Caco-2 (cell line): ENCODE data around the gene ST6GAL1. TPM values are rescaled to one million over a fixed set of nuclear protein-coding genes. Genes with fewer than 3 reads are reported as not detected.

Source experiments
- BruUV-seq: library from RNA; stranded (reverse); fragments of 400-500 nt; replicated peaks from 2 replicates; lab custom pipeline; 2021; lab: Mats Ljungman, UMichigan
- CTCF ChIA-PET: fragments of 300-600 bp; sonication (Branson Sonifier 250); formaldehyde crosslinking; loops from one replicate; lab custom pipeline; 2022; ENCODE audit warnings: antibody characterized with exemption; lab: Charles Lee
- POLR2A ChIA-PET: fragments of 300-600 bp; sonication (Branson Sonifier 250); formaldehyde crosslinking; loops from one replicate; lab custom pipeline; 2022; ENCODE audit warnings: antibody characterized with exemption; lab: Charles Lee
- DNase-seq, 2 experiments: peaks; one replicate each; pipeline versions ENCODE4 v3.0.0 to v3.0.0-alpha.2; 2020 to 2022
- H3K27me3 ChIP-seq: replicated peaks from 2 replicates; pipeline ENCODE4 v1.6.0; 2011; ENCODE audit warnings: low read length; ENCODE audit not compliant: control insufficient read depth, insufficient read depth
- H3K36me3 ChIP-seq: 2 replicates; pipeline ENCODE4 v1.5.1; 2011; ENCODE audit warnings: low read length; ENCODE audit not compliant: control insufficient read depth, insufficient read depth
- H3K4me1 ChIP-seq: fragments of 250-450 bp; sonication (Bioruptor Pico); 2 replicates; pipeline ENCODE4 v1.5.1; 2020; ENCODE audit warnings: mild to moderate bottlenecking
- H3K4me3 ChIP-seq: 2 replicates; pipeline ENCODE4 v1.5.1; 2011; ENCODE audit warnings: low read depth, mild to moderate bottlenecking, control low read depth, low read length
- H3K9me3 ChIP-seq: fragments of 250-450 bp; sonication (Bioruptor Pico); 2 replicates; pipeline ENCODE4 v1.5.1; 2020; ENCODE audit warnings: mild to moderate bottlenecking, moderate library complexity
- H3K27ac Mint-ChIP-seq: one replicate; pipeline ENCODE4 v1.8.0; 2022; ENCODE audit warnings: mixed read lengths; ENCODE audit not compliant: unreplicated experiment
- H3K27me3 Mint-ChIP-seq: one replicate; pipeline ENCODE4 v1.8.0; 2022; ENCODE audit warnings: mixed read lengths; ENCODE audit not compliant: insufficient read depth, unreplicated experiment
- H3K36me3 Mint-ChIP-seq: one replicate; pipeline ENCODE4 v1.8.0; 2022; ENCODE audit warnings: mild to moderate bottlenecking, mixed read lengths; ENCODE audit not compliant: insufficient read depth, unreplicated experiment
- H3K4me1 Mint-ChIP-seq: one replicate; pipeline ENCODE4 v1.8.0; 2022; ENCODE audit warnings: low read depth, mixed read lengths; ENCODE audit not compliant: unreplicated experiment
- H3K4me3 Mint-ChIP-seq: one replicate; pipeline ENCODE4 v1.8.0; 2022; ENCODE audit warnings: mild to moderate bottlenecking, moderate library complexity, mixed read lengths; ENCODE audit not compliant: unreplicated experiment
- H3K9me3 Mint-ChIP-seq: one replicate; pipeline ENCODE4 v1.8.0; 2022; ENCODE audit warnings: mixed read lengths; ENCODE audit not compliant: unreplicated experiment
- intact Hi-C: fragments of 100-400 bp; cut with micrococcal nuclease; formaldehyde crosslinking; loops from one replicate; pipeline ENCODE4 v1.10.0; 2022; ENCODE audit not compliant: unreplicated experiment
- total RNA-seq: library from RNA; stranded (reverse); gene quantifications from 2 replicates; pipeline ENCODE4 v1.2.3, GENCODE V29; 2022
- TF ChIP-seq, protein P1 (sequence below), 2 experiments: fragments of 200-600 bp in 1 of 2; IDR thresholded peaks; 1 replicate in 1 of 2; 2 replicates in 1 of 2; pipeline versions ENCODE4 v1.5.1 to v1.8.0; 2011 to 2022; ENCODE audit warnings: antibody characterized with exemption in 1 of 2, control low read depth in 1 of 2, inconsistent platforms in 1 of 2, low read depth in 1 of 2, low read length in 1 of 2, mild to moderate bottlenecking in 1 of 2, moderate library complexity in 1 of 2; ENCODE audit not compliant: insufficient read depth in 1 of 2, severe bottlenecking in 1 of 2, unreplicated experiment in 1 of 2

The ST6GAL1 gene
- total RNA-seq, 1 experiment from 2014 or later: 34.6 TPM

DNA sequence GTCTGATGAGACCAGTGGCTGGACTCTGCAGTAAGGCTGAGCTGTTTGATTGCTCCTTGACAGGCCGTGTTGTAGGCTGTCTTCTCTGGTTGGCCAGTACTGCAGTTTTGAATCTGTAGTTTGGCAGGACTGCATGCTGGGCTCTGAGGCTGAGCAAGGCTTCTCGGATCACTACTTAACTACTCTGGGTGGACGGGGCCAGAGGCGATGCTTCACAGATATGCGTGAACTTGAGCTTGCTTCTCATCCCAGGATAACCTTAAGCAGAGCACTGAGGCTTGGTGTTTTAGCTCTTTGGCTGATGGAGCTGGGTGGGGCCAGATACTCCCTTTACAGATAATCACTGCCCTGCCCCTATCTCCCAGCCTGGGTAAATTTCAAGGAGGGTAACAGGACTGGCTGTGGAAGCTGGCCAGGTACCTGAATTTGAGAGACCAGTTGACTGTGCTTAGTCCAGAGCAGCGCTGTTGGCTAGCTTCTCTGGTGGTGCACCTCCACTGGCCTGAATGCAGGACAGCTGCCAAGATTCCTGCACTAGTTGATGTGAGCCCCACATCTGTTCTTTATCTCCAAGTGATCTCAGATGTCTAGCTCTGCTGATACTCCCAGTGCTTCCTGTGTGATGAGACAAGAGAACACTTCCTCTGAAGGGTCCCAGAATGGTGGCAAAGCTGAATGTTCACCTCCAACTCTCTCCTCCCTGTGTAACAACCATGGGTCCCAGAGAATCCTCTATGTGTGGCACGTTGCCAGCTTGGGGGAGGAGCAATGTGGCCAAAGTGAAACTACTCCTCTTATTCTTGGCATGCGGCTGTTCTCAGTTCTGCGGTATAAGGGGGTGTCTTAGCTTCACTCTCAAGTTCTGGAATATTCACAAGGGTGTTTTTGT is 171.1 kb downstream of the ST6GAL1 start:
- Histone ChIP-seq H3K4me3 (no peak overlapping the region), H3K4me1 (no peaks in the 10 kb centered on the region), H3K36me3 (no peaks in the 10 kb centered on the region), H3K27me3 (no peaks in the 10 kb centered on the region), H3K9me3 (no peaks in the 10 kb centered on the region)
- intact Hi-C loops: no loop called here
- TF ChIP-seq, protein P1, sequence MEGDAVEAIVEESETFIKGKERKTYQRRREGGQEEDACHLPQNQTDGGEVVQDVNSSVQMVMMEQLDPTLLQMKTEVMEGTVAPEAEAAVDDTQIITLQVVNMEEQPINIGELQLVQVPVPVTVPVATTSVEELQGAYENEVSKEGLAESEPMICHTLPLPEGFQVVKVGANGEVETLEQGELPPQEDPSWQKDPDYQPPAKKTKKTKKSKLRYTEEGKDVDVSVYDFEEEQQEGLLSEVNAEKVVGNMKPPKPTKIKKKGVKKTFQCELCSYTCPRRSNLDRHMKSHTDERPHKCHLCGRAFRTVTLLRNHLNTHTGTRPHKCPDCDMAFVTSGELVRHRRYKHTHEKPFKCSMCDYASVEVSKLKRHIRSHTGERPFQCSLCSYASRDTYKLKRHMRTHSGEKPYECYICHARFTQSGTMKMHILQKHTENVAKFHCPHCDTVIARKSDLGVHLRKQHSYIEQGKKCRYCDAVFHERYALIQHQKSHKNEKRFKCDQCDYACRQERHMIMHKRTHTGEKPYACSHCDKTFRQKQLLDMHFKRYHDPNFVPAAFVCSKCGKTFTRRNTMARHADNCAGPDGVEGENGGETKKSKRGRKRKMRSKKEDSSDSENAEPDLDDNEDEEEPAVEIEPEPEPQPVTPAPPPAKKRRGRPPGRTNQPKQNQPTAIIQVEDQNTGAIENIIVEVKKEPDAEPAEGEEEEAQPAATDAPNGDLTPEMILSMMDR (IDR thresholded peaks at IDR 0.05; ENCODE audit: insufficient read depth in 1 of 2, low read depth in 1 of 2, low read length in 1 of 2, severe bottlenecking in 1 of 2, unreplicated experiment in 1 of 2): no peak
- Mint-ChIP-seq H3K9me3 (no peaks in the 10 kb centered on the region), H3K27ac (no peak overlapping the region), H3K4me3 (no peak overlapping the region), H3K27me3 (no peaks in the 10 kb centered on the region), H3K36me3 (no peaks in the 10 kb centered on the region), H3K4me1 (no peaks in the 10 kb centered on the region)
- BruUV-seq: no TSS peak
- ChIA-PET POLR2A (no interaction called here), CTCF (interaction anchor here (0.6 kb wide), 1 partner anchor 11 kb away, joined by 3 read pairs; no protein-coding TSS in a partner anchor)
- no peak for DNase-seq

DNA sequence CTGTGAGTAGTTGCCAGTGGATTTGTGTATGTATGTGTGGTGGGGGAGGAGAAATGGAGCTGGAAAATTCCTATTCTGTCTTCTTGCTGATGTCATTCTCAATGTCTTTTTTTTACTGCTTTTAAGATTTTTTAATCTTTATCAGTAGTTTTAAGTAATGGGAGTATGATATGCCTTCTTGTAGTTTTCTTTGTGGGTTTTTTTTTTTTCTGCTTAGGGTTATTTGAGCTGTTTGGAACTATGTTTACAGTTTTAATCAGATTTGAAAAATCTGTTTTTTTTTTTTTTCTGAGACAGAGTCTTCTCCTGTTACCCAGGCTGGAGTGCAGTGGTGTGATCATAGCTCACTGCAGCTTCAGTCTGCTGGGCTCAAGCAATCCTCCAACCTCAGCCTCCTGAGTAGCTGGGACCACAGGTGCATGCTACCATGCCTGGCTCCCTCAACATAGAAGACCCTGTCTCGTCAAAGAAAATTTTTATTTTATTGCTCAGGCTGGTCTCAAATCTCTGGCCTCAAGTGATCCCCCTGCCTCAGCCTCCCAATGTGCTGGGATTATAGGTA is 171.8 kb downstream of the ST6GAL1 start:
- H3K4me3 ChIP-seq: no peak overlapping the region
- H3K4me3 Mint-ChIP-seq: no peak overlapping the region

DNA sequence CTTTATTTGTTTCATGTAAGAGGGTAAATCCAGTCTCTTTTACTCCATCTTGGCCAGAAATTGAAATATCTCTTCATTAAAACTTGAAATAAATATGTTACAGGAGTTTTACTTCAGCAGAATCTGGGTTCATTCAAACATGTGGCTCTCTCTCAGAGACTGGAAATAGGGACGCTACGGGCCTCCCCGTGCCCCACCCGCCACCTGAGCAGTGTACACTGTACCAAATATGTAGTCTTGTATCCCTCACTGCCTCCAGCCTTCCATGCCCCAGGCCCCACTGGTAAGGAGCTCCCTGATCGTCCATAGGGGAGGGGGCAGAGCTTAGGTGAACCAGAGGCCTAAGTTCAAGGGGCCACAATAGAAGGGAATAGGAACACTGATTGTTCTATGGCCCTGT is 172.9 kb downstream of the ST6GAL1 start:
- ChIA-PET CTCF (no interaction called here), POLR2A (no interaction called here)
- H3K9me3 Mint-ChIP-seq: no peaks in the 10 kb centered on the region
- H3K27me3 Mint-ChIP-seq: no peaks in the 10 kb centered on the region
- H3K9me3 ChIP-seq: no peaks in the 10 kb centered on the region
- H3K27ac Mint-ChIP-seq: no peak overlapping the region
- no peaks in the 10 kb centered on the region for H3K4me1 ChIP-seq
- no peak overlapping the region for H3K4me3 Mint-ChIP-seq
- H3K36me3 Mint-ChIP-seq: no peaks in the 10 kb centered on the region
- intact Hi-C loops: no loop called here
- TF ChIP-seq, protein P1 (IDR thresholded peaks at IDR 0.05; ENCODE audit: insufficient read depth in 1 of 2, low read depth in 1 of 2, low read length in 1 of 2, severe bottlenecking in 1 of 2, unreplicated experiment in 1 of 2): no peak
- H3K27me3 ChIP-seq: no peaks in the 10 kb centered on the region; the same call in 1 of the 2 replicates
- no peaks in the 10 kb centered on the region for H3K4me1 Mint-ChIP-seq
- DNase-seq: no peak
- BruUV-seq: no TSS peak
- H3K36me3 ChIP-seq: no peaks in the 10 kb centered on the region
- no peak overlapping the region for H3K4me3 ChIP-seq

More for the DNA sequence above, 171.8 kb downstream of the ST6GAL1 start:
- H3K4me1 Mint-ChIP-seq: no peaks in the 10 kb centered on the region
- no peaks in the 10 kb centered on the region for H3K36me3 Mint-ChIP-seq
- TF ChIP-seq, protein P1 (IDR thresholded peaks at IDR 0.05; ENCODE audit: insufficient read depth in 1 of 2, low read depth in 1 of 2, low read length in 1 of 2, severe bottlenecking in 1 of 2, unreplicated experiment in 1 of 2): no peak
- CTCF ChIA-PET: no interaction called here
- no peaks in the 10 kb centered on the region for H3K36me3 ChIP-seq
- POLR2A ChIA-PET: no interaction called here
- no peak for DNase-seq
- no peaks in the 10 kb centered on the region for H3K9me3 ChIP-seq
- no peaks in the 10 kb centered on the region for H3K27me3 Mint-ChIP-seq
- no TSS peak for BruUV-seq
- intact Hi-C loops: no loop called here
- no peaks in the 10 kb centered on the region for H3K9me3 Mint-ChIP-seq
- H3K4me1 ChIP-seq: no peaks in the 10 kb centered on the region
- no peak overlapping the region for H3K27ac Mint-ChIP-seq
- H3K27me3 ChIP-seq: no peaks in the 10 kb centered on the region
